ENCODE results near the gene CFAP126.
"Not testable (repeated sequence)": the region's sequence is repeated elsewhere in the genome, so short reads cannot be mapped to it uniquely, and the experiment has no call there.

The CFAP126 gene

DNA sequence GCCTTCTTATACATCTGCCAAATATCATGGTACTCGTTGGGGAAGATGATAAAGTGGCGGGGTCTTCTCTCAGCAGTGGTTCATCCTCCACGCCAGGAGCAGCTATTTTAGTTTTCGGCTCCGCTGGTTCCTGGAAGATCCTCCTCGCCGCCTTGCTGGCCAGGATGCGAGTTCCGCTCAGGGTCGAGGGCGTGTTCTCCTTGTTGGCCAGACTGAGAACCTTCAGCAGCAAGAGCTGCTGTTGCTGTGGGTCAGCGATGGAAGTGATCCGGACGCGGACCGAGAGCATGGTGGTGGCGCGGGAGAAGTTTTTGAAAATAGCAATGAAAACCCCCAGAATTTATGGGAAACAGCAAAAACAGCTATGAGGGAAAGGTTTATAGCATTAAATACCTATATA lies 11.4 kb upstream of the CFAP126 start:
- DNase-seq, result no peak

DNA sequence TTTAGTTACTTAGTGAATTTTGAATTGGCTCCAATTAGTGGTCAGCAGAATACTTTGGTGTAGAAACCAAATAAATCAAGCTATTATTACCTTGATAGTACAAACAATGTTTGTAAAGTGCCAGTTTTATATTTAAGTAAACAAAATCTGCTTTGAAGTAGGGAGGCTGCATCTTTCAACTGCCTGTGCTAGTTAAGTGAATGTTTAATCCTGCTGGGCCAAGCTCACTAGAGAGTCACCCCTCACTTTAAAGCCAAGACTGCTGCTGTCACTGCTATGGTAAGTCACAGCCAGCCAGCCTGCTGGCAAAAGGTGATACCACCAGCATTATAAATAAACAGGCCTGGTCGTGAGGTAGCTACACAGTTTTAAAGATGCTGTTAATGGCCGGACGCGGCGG lies 10.3 kb upstream of the CFAP126 start:
- no peak for DNase-seq

DNA sequence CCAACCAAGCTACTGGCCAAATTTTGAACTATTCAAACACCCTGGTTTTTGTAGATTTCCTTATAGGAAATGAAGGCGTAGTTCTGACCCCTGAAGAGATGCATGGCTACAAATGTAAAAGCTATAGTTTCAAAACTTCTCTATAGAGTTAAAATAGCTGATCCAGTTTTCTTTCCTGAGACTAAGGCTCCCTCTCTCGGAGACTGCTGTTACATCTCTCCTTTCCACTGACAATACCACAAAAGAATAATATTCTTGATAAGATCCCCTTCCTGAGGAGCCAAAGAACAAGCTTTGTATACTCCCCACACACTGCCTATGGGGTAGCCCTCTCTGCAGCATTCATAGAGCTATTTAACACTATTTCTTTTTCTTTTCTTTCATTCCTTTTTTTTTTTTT lies 6.7 kb upstream of the CFAP126 start:
- DNase-seq, result no peak

DNA sequence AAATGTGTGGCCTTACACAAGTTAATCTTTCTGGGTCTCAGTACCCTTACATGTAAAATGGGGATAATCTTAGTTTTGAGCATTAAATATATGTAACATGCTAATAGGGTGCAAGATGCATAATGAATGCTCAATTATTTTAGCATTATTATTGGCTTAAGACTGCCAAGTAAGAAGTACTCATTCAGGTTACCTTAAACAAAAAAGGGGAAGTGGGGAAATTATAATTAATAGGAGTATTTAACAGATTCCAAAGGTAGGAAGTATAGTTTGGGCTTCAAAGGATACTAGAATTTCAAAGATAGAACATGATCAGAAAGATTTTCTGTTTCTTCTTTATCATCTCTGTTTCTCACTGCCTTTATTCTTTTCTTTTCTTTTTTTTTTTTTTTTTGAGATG lies 5.8 kb upstream of the CFAP126 start:
- DNase-seq, result no peak

DNA sequence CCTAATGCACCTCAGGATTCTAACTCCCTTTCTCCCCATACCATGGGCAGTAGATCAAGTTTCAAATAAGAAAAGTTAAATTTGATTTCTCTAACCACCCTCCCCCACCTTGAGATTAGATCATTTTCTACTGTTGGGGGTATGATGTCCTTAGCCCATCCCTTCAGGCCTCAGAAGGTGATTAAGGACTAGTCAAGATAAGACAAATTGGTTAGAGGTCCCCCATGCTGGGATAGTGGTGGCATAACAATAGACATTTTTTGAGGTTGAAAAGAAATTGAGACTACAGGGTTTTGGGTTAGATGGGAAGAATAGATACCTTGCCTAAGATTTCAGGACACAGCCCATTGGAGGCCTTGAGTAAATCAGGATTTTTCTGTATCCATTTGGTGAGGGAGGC lies 2.5 kb downstream of the CFAP126 start:
- no peak for DNase-seq

DNA sequence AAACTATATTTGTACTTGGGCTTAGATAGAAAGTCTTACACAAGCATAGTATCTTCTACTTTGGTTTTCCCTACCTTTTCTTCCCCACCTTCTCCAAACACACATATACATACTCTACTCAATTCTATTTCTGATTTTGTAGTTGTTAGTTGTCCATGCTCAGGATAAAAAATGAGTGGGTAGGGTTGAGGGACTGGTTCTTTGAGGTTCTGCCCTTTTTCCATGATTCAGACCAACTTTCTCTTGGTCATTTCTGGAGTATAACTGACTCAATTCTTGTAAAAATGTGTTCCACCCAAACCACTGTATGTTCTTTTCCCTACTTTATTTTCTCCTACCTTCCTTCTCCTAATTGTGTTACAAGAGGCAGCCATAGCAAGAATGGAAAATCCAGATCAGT lies 3.3 kb downstream of the CFAP126 start:
- no peak for DNase-seq

DNA sequence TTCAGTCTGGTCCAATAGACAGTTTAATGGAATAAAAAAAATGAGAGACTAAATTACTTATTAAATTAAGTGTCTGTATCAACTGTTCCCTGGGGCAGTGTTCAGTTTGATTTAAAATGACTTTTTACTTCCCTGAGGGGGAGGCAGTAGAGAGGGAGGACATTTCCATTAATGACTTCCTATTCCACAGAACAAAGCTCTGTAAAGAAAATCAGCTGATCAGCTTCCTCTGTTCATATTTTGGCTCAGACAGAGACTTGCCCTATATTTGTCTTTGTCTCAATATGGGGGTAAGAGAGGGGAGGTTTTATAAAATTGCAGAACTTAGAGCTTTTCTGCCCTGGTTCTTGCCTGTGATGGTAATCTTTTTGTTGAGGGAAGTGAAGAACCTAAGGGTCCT lies 8.4 kb downstream of the CFAP126 start:
- no peak for DNase-seq

DNA sequence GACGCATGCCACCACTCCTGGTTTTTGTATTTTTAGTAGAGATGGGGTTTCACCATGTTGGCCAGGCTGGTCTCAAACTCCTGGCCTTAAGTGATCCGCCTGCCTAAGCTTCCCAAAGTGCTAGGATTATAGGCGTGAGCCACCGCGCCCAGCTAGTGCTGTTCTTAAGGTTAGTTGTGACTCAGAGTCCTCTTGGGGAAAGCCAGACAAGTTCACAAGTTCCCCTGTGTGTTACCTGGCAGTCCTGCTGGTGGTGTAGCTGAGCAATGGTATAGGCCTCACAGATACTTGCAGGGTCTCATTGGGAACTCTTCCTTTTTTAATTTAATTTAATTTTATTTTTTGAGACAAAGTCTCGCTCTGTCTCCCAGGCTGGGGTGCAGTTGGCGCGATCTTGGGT lies 10.6 kb downstream of the CFAP126 start:
- no peak for DNase-seq

DNA sequence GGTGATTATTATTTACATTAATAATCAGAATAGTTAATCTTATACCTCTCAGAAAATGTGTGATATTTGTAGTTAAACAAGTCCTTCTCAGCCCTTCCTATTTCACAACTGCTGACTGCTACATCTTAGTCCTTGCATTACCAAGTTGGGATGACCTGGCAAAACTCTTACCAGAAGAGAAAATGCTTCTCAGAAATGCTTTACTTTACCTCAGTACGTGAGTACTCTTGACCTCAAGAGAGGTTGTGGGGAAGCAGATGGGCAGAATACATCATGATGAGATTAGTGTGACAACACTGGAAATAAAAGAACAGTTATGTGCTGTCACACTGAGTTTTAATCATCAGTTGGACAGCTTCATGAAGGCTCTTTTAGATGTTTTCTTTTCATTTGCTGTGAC lies 16.2 kb downstream of the CFAP126 start:
- no peak for DNase-seq

DNA sequence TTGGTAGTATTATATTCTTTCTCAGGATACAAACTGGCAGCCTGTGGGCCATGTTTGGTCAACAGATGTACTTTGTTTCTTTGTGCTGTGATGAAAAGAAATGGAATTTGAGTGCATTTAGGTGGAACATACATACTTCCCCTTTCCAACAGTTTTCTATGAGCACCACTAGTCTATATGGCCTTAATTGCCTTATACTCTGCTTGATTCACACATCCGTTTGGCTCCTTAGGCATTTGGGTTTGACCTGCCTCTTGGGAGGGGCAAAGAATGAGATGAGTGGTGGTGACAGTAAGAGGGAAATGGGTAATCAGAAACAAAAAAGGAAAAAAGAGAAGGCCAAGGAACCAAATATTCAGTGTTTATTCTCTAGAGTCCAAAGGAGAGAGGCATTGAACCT lies 17.0 kb downstream of the CFAP126 start:
- DNase-seq, result no peak

DNA sequence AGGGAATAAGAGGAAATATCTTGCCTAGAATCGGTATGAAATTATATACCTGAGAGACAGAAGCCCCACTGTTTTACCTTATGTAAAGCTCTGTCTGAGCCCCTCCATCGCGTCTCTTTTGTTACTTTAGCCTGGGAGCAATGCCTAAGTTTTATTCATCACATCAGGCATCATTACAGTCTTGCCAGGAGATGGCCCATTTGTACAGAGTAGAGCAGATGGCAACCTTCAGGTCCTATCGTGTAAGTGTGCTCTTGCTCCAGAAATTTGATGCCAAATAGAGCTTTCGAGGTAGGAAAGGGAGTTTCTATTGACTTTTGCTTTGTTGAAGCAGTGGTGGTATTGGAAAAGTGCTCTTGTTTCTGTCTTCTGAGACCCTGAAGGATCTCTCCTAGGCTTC lies 24.9 kb downstream of the CFAP126 start:
- DNase-seq, result no peak

DNA sequence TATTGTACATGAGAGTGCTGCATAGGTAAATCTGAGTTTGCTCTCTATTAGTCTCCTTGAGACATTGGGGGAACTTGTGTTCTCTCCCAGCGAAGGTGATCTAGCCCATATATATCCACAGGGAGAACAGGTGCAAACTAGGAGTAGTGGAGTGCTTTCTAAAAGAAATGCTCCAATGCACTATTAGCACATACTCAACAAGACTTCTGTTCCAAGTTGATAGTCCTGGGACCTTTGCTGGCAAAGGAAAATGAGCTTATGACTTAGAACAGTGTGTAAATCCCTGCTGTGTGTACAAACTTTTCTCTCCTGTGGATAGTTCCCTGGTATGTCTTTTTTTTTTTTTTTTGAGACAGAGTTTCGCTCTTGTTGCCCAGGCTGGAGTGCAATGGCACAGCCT lies 25.5 kb downstream of the CFAP126 start:
- no peak for DNase-seq

DNA sequence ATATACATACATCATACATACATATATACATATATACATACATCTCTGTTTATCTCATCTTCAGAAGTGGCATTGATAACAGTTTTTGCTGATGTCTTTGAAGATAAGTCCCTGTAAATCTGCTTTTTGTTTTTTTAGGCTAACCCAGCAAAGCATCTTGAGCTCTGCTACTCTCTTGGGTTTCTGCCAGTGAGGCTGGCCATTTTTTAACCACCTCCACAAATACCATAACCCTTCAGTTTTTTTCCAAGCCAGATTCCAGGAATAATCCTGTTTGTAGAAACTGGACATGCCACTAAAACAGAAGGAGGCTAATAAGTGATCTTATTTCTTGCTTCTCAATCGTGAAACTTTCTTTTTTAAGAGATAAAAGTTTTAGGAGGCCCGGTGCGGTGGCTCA lies 31.9 kb downstream of the CFAP126 start:
- no peak for DNase-seq

DNA sequence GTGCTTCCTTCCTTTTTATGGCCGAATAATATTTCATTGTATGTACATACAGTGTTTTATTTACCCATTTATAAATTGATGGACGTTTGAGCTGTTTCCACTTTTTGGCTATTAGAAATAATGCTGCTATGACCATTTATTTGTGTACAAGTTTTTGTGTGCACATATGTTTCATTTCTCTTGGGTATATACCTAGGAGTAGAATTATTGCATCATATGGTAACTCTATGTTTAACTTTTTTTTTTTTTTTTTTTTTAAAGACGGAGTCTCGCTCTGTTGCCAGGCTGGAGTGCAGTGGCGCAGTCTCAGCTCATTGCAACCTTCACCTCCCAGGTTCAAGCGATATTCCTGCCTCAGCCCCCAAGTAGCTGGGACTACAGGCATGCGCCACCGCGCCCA lies 34.5 kb downstream of the CFAP126 start:
- no peak for DNase-seq

DNA sequence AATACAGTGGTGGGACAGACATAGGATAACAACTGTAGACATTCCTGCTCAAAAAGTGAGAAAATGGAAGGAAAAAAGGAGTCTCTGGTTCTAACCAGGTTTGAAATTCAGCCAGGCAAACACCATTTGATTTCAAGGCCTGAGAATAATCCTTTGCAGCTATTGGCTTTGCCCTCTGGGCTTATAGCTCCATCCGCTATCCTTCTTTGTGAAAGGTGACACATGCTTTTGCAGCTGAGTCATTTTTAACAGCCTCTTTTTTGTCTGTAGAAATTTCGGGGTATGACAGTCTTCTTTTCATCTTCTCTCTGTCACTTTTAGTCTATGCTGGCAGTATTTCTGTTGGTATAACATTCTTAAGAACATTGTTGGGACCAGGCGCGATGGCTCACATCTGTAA lies 37.3 kb downstream of the CFAP126 start:
- no peak for DNase-seq

DNA sequence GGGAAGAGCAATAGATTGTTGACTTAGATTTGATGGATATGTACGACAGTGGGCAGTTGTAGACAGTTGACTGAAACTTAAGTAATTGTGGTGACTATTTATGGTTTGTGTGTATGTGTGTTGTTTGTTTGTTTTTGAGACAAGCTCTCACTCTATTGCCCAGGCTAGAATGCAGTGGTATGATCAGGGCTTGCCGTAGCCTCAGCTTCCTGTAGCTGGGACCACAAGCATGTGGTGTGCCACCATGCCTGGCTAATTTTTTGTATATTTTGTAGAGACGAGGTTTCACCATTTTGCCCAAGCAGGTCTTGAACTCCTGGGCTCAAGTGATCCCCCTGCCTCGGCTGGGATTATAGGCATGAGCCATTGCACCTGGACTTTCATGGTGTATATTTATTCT lies 43.7 kb downstream of the CFAP126 start:
- DNase-seq, result no peak

DNA sequence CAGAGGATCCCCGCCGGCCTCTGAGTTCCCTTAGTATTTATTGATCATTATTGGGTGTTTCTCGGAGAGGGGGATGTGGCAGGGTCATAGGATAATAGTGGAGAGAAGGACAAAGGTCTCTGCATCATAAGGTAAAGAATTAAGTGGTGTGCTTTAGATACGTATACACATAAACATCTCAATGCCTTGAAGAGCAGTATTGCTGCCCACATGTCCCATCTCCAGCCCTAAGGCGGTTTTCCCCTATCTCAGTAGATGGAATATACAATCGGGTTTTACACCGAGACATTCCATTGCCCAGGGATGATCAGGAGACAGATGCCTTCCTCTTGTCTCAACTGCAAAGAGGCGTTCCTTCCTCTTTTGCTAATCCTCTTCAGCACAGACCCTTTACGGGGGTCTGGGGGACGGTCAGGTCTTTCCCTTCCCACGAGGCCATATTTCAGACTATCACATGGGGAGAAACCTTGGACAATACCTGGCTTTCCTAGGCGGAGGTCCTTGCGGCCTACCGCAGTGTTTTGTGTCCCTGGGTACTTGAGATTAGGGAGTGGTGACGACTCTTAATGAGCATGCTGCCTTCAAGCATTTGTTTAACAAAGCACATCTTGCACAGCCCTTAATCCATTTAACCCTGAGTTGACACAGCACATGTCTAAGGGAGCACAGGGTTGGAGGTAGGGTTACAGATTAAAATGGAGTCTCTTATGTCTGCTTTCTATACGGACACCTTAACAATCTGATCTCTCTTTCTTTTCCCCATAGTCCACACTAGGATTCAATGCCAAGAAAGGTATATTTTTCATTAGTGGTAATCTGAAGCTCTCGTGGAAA lies 51.6 kb downstream of the CFAP126 start:
- DNase-seq, result not testable (repeated sequence)
